ENCODE results near the gene GOLPH3.

- TF ChIP-seq CTCF (IDR thresholded peaks at IDR 0.05) (no peak), POLR2AphosphoS5 (IDR thresholded peaks at IDR 0.05) (no peak)
Measured at GRCh38 chr5:32187675-32188074, 13.6 kb upstream of the GOLPH3 start.
